Measurements from ENCODE around the gene PRKCQ. TPM values are rescaled to one million over a fixed set of nuclear protein-coding genes. Genes with fewer than 3 reads are reported as not detected.

The PRKCQ gene
- total RNA-seq, 1 donor from 2014 or later, result 3.5 TPM

GRCh38 chr10:6396652-6397051 is 183.4 kb downstream of the PRKCQ start:
- no peak overlapping the region for H3K9ac ChIP-seq
- H2AFZ ChIP-seq (replicated peaks), result no peak overlapping the region
- Mint-ChIP-seq H3K4me3 (no peak overlapping the region), H3K27me3 (ENCODE audit: insufficient read depth, low read depth) (peaks cover 4% of the 10 kb centered on the region), H3K4me1 (peaks cover 21% of the 10 kb centered on the region), H3K27ac (no peak overlapping the region), H3K36me3 (peaks cover 2% of the 10 kb centered on the region), H3K9me3 (peaks cover under 1% of the 10 kb centered on the region)
- H3K9me3 ChIP-seq (ENCODE audit: low read depth), result no peaks in the 10 kb centered on the region
- H3K4me3 ChIP-seq, result no peak overlapping the region
- H3K79me2 ChIP-seq (ENCODE audit: low read depth), result no peaks in the 10 kb centered on the region
- no peaks in the 10 kb centered on the region for H3K36me3 ChIP-seq
- H3K4me2 ChIP-seq, result no peak overlapping the region
- H3F3A ChIP-seq (ENCODE audit: low read depth), result no peaks in the 10 kb centered on the region
- no peak for TF ChIP-seq EZH2 (IDR thresholded peaks at IDR 0.05)
- TF ChIP-seq CTCF (IDR thresholded peaks at IDR 0.05), result no peak
- TF ChIP-seq EZH2phosphoT487 (IDR thresholded peaks at IDR 0.05), result no peak
- H4K20me1 ChIP-seq (ENCODE audit: low read depth), result no peaks in the 10 kb centered on the region
- no peak overlapping the region for H3K27ac ChIP-seq
- no peaks in the 10 kb centered on the region for H3K4me1 ChIP-seq
- no peaks in the 10 kb centered on the region for H3K27me3 ChIP-seq
- DNase-seq (ENCODE audit: low spot score), result no peak

GRCh38 chr10:6396226-6396625 is 183.8 kb downstream of the PRKCQ start:
- Mint-ChIP-seq H3K9me3 (peaks cover 4% of the 10 kb centered on the region), H3K4me1 (peaks cover 17% of the 10 kb centered on the region), H3K36me3 (peaks cover 2% of the 10 kb centered on the region), H3K4me3 (no peak overlapping the region), H3K27ac (no peak overlapping the region), H3K27me3 (ENCODE audit: insufficient read depth, low read depth) (peaks cover 4% of the 10 kb centered on the region)
- no peaks in the 10 kb centered on the region for H3K79me2 ChIP-seq (ENCODE audit: low read depth)
- H3K4me1 ChIP-seq, result no peaks in the 10 kb centered on the region
- no peak overlapping the region for H2AFZ ChIP-seq (replicated peaks)
- no peaks in the 10 kb centered on the region for H4K20me1 ChIP-seq (ENCODE audit: low read depth)
- H3K9me3 ChIP-seq (ENCODE audit: low read depth), result no peaks in the 10 kb centered on the region
- H3F3A ChIP-seq (ENCODE audit: low read depth), result no peaks in the 10 kb centered on the region
- H3K27ac ChIP-seq, result no peak overlapping the region
- no peak overlapping the region for H3K4me2 ChIP-seq
- DNase-seq (ENCODE audit: low spot score), result no peak
- no peak for TF ChIP-seq EZH2phosphoT487 (IDR thresholded peaks at IDR 0.05)
- TF ChIP-seq CTCF (IDR thresholded peaks at IDR 0.05), result no peak
- no peak for TF ChIP-seq EZH2 (IDR thresholded peaks at IDR 0.05)
- no peaks in the 10 kb centered on the region for H3K27me3 ChIP-seq
- H3K9ac ChIP-seq, result no peak overlapping the region
- H3K4me3 ChIP-seq, result no peak overlapping the region
- no peaks in the 10 kb centered on the region for H3K36me3 ChIP-seq

DNA sequence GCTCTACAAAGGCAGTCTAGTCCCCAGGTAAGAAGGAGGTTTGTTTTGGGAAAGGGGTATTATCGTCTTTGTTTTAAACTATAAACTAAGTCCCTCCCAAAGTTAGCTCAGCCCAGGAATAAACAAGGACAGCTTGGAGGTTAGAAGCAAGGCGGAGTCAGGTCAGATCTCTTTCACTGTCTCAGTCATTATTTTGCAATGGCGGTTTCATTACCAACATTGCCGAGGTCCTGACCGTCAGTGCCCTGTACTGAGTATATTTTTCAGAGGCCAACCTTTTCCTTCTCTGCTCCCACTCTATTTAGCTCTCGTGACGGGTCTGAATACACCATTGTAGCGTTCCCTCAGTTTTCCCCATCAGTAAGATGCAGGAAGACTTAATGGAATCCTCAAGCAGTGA is 184.5 kb downstream of the PRKCQ start:
- TF ChIP-seq EZH2 (IDR thresholded peaks at IDR 0.05) (no peak), CTCF (IDR thresholded peaks at IDR 0.05) (no peak), EZH2phosphoT487 (IDR thresholded peaks at IDR 0.05) (no peak)
- no peak overlapping the region for H3K27ac Mint-ChIP-seq
- no peaks in the 10 kb centered on the region for H4K20me1 ChIP-seq (ENCODE audit: low read depth)
- no peak for DNase-seq (ENCODE audit: low spot score)
- H3K4me1 Mint-ChIP-seq, result peaks cover 13% of the 10 kb centered on the region
- H2AFZ ChIP-seq (replicated peaks), result no peak overlapping the region
- H3K36me3 Mint-ChIP-seq, result peaks cover 2% of the 10 kb centered on the region
- H3K4me3 ChIP-seq, result no peak overlapping the region
- no peak overlapping the region for H3K4me2 ChIP-seq
- no peaks in the 10 kb centered on the region for H3K4me1 ChIP-seq
- H3K9me3 Mint-ChIP-seq, result peaks cover 9% of the 10 kb centered on the region
- no peak overlapping the region for H3K9ac ChIP-seq
- no peak overlapping the region for H3K27ac ChIP-seq
- H3K9me3 ChIP-seq (ENCODE audit: low read depth), result no peaks in the 10 kb centered on the region
- H3F3A ChIP-seq (ENCODE audit: low read depth), result no peaks in the 10 kb centered on the region
- no peak overlapping the region for H3K4me3 Mint-ChIP-seq
- H3K36me3 ChIP-seq, result no peaks in the 10 kb centered on the region
- no peaks in the 10 kb centered on the region for H3K27me3 ChIP-seq
- H3K79me2 ChIP-seq (ENCODE audit: low read depth), result no peaks in the 10 kb centered on the region
- H3K27me3 Mint-ChIP-seq (ENCODE audit: insufficient read depth, low read depth), result peaks cover 2% of the 10 kb centered on the region

Data from neural progenitor cell (in vitro differentiated cells).